D341Med (cell line): ENCODE measurements around the gene PCDH7.

ENCODE experiments used
- DNase-seq: peaks from one replicate; pipeline ENCODE4 v3.0.0; 2012; ENCODE audit warnings: low spot score

PCDH7 gene

GRCh38 chr4:30720021-30720660 is at the start of gene PCDH7:
Gene PCDH7, plus strand, starts transcription at chr4:30720369. Its CDS starts 1,054 bp downstream, at chr4:30721423.
- peak; percentile 54 for DNase-seq

- no peak for DNase-seq
Observed at GRCh38 chr4:30671926-30672448, 48.2 kb upstream of the PCDH7 start.

- no peak for DNase-seq
Observed at GRCh38 chr4:30696191-30696590, 24.0 kb upstream of the PCDH7 start.

GRCh38 chr4:30714408-30715031 is 5.6 kb upstream of the PCDH7 start:
- peak; percentile 63 for DNase-seq

- no peak for DNase-seq
Observed at GRCh38 chr4:30716158-30716557, 4.0 kb upstream of the PCDH7 start.

- DNase-seq: no peak
Observed at GRCh38 chr4:30716681-30717207, 3.4 kb upstream of the PCDH7 start.

- peak; percentile 48 for DNase-seq
Observed at GRCh38 chr4:30717208-30718020, 2.8 kb upstream of the PCDH7 start.

GRCh38 chr4:30718021-30718542 is 2.1 kb upstream of the PCDH7 start:
- DNase-seq: peak; percentile 63

GRCh38 chr4:30718641-30719453 is 1.3 kb upstream of the PCDH7 start:
- no peak for DNase-seq

GRCh38 chr4:30719454-30720020 is 632 bp upstream of the PCDH7 start:
- peak; percentile 69 for DNase-seq

GRCh38 chr4:30720661-30721184 is 554 bp downstream of the PCDH7 start:
- DNase-seq: peak; percentile 43

GRCh38 chr4:30721185-30722091 is 1.3 kb downstream of the PCDH7 start:
- peak; percentile 85 for DNase-seq

GRCh38 chr4:30722092-30722358 is 1.9 kb downstream of the PCDH7 start:
- no peak for DNase-seq

GRCh38 chr4:30722359-30723200 is 2.4 kb downstream of the PCDH7 start:
- no peak for DNase-seq

- no peak for DNase-seq
Observed at GRCh38 chr4:30723201-30723955, 3.2 kb downstream of the PCDH7 start.

- DNase-seq: no peak
Observed at GRCh38 chr4:30724247-30724646, 4.1 kb downstream of the PCDH7 start.

- no peak for DNase-seq
Observed at GRCh38 chr4:30725562-30725961, 5.4 kb downstream of the PCDH7 start.

GRCh38 chr4:30726090-30726675 is 6.0 kb downstream of the PCDH7 start:
- no peak for DNase-seq
